HG02970 (cell line): ENCODE data around the gene BMP7.
"Not testable (repeated sequence)": the region's sequence is repeated elsewhere in the genome, so short reads cannot be mapped to it uniquely, and the experiment has no call there.

Experiments
- ATAC-seq: cut with Tn5 transposase; IDR thresholded peaks from one replicate; pipeline ENCODE4 v1.9.1; 2021; ENCODE audit warnings: mild to moderate bottlenecking, moderate library complexity, moderate number of reproducible peaks; ENCODE audit not compliant: unreplicated experiment, low FRiP score

The BMP7 gene

GRCh38 chr20:57159945-57160610 is 106.4 kb downstream of the BMP7 start:
- no peak for ATAC-seq

DNA sequence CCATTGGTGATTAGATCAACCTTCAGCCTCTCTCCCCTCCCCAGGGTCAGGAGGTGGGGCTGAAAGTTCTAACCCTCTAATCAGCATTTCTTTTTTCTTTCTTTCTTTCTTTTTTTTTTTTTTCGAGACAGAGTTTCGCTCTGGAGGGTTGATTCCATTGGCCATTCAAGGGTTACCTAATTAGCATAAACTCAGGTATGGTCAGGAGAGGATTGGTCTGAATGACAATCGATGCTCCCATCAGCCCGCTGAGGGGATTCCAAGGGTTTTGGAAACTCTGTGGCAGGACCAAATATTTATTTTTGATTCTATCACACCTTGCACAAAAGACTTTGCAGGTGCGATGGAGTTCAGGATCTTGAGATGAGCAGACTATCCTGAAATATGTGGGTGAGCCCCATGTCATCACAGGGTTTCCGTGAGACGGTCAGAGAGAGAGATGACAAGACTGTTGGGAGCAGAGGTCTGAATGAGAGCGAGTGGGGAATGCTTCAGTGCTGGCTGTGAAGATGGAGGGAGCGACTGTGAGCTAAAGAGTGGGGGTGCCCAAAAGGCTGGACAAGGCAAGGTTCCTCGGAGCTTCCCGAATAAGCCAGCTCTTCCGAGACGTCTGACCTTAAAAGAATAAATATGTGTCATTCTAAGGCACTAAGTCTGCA is 107.1 kb downstream of the BMP7 start:
- ATAC-seq: no peak

- no peak for ATAC-seq
Observed at GRCh38 chr20:57158474-57158873, 108.0 kb downstream of the BMP7 start.

DNA sequence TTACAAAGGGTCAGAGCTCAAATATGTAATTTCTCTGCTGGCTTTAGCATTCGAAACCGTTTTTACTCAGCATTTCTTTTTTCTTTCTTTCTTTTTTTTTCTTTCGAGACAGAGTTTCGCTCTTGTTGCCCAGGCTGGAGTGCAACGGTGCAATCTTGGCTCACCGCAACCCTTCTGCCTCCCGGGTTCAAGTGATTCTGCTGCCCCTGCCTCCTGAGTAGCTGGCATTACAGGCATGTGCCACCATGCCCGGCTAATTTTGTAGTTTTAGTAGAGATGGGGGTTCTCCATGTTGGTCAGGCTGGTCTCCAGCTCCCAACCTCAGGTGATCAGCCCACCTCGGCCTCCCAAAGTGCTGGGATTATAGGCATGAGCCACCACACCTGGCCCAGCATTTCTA is 108.7 kb downstream of the BMP7 start:
- ATAC-seq: not testable (repeated sequence)

DNA sequence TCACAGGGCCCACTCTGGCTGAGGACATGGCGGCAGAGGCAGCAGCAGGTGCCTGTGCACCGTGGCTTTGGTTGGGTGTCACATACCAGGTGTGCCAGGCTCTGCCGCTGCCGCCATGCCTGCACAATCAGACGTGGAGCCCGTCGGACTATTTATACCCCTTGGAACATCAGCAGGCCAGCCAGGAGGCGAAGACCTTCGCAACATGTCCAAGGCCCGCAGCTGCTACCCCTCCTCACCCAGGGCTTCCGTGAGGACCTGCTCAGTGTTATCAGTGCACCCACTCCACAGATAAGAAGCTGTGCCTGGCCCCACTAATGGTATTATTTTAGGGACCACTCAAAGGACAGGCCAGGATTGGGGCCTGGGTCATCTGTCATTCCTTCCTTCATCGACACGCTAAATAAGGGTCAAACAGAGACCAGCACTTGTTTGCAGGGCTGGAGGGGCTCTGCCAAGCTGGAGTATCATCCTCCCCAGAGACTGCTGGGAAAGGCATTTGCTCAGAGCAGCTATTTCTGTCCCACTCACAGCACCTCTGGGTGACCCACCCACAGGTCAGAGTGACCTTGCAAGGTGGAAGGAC is 109.2 kb downstream of the BMP7 start:
- ATAC-seq: no peak

GRCh38 chr20:57156011-57156729 is 110.3 kb downstream of the BMP7 start:
- ATAC-seq: no peak

DNA sequence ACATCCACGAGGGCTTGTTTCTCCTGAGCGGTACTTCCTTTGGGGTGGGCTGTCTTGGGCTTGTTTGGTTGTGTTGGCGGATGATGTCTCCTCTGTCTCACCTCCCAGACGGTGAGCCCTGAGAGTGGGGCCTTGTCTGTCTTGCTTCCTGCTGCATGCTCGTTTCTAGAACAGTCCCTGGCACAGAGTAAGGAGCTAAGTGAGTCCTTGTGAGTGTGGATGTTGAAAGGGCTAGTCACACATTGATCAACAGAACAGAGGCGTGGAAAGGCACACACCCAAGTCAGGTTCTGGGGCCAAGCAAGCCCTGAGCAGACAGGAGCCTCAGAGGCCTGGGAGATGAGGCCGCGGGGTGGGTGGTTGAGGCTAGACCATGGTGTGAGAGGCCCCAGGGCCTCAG is 111.0 kb downstream of the BMP7 start:
- ATAC-seq: no peak

DNA sequence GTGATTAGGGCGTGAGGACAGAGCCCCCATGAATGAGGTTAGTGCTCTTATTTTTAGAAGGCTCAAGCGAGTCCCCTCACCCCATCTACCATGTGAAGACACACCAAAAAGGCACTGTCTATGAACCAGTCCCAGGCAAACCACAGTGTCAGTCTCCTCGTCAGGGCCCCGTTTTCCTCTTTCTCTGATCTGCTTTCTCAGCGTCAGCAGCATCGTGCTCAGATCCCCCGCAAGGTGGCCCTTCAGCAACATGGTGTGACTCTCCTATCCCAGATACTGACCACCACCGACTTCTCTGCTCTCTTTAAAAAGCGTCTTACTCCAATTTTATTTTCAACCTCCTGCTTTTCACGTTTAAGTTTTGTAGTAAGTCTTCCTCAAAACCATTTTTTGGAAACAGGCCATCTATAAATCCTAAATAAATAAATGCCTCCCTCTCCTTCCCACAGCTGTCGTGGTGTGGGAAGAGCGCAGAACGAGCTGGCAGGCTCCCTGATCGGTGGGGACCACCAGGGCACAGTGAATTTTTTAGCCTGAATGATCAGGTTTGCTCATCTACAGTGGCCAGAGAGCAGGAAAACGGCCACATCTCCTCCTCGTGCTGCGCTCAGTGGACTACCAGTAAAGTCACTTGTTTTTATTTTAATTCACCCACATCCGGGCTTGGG is 113.1 kb downstream of the BMP7 start:
- ATAC-seq: no peak

DNA sequence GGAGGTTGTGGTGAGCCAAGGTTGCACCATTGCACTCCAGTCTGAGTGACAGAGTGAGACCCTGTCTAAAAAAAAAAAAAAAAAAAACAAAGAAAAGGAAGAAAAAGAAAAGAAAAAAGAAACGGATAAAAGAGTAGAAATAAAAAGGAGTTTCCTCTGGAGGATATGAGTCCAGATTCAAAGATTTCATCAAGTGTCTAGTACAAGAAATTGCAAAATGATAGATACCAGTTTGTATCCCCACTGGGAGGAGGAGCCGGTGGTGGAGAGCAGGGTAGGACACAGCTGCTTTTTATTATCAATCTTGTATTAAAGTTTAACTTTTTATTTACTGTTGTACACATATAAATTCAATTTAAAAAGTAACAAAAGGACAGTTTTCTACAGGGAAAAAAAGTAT is 113.9 kb downstream of the BMP7 start:
- ATAC-seq: no peak

DNA sequence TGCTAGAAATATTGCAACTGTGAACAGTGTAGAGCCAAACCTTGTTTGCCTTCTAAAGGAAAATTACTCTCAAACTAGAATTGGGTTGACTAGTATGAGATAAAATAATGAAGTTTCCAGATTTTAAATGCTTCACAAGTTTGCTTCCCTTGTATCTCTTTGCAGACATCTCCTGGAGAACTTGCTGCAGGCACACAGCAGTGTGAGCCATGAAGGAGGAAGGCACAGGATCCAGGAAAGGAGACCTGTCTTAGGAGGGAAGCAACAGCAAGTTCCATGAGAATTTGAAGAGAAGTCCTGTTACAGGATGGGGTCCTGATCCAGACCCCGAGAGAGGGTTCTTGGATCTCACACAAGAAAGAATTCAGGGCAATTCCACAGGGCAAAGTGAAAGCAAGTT is 115.9 kb downstream of the BMP7 start:
- ATAC-seq: no peak

GRCh38 chr20:57148263-57148662 is 118.2 kb downstream of the BMP7 start:
- ATAC-seq: no peak

GRCh38 chr20:57147185-57147584 is 119.3 kb downstream of the BMP7 start:
- ATAC-seq: no peak

DNA sequence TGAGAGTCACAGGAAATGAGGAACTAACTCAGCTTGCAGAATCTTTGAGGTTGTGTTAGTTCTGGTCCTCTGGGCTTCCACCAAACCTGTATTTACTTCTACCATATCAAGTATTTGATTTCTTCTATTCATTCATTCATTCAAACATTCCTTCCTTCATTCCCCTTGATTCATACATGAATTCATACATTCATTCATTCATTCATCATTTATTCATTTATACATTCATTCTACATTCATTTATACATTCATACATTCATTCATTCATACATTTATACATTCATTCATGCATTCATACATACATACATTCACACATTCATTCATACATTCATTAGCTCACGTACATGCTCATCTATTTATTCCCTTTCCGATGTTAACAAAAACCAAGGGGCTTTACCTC is 120.3 kb downstream of the BMP7 start:
- no peak for ATAC-seq

DNA sequence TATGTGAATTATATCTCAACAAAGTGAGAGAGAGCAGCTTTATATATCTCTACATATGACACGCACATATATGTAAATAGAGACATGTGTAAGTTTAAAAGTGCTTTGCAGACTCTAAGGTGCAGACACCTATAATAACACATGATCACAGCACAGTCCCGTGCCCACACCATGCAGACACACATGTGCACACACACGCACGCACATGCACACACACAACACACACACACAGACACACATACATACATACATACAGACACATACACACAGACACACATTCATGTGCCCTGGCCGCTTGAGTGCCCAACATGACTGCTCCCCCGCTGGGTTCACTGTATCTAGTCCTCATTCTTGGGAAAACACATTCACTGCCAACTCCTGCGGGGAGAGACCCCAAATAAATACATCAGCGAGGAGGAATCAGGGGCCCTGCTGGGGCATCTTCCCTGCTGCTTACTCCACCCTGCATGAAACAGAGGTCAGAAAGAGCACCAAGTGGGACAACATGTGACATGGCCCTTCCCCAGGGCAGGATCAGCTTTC is 121.3 kb downstream of the BMP7 start:
- no peak for ATAC-seq

DNA sequence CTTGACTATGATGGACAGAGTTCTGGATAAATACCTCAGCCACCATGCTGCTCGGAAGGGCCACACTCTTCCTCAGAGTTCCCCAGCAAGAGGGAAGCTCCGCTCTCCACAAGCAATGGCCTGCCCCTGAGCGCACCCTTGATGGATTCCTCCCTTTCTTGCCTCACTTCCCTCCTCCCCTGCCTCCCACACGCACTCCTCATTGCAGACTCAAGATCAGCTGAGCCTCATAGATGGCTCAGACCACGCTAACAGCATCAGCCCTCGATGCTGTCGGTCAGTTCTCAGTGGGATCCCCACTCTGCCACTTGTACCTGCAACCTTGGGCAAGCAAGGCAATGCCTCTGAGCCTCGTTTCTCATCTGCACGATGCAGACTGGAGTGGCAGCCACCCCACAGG is 123.3 kb downstream of the BMP7 start:
- no peak for ATAC-seq

- no peak for ATAC-seq
Observed at GRCh38 chr20:57142667-57143066, 123.8 kb downstream of the BMP7 start.

- no peak for ATAC-seq
Observed at GRCh38 chr20:57141492-57141891, 124.9 kb downstream of the BMP7 start.

GRCh38 chr20:57140416-57140965 is 126.0 kb downstream of the BMP7 start:
- ATAC-seq: no peak

DNA sequence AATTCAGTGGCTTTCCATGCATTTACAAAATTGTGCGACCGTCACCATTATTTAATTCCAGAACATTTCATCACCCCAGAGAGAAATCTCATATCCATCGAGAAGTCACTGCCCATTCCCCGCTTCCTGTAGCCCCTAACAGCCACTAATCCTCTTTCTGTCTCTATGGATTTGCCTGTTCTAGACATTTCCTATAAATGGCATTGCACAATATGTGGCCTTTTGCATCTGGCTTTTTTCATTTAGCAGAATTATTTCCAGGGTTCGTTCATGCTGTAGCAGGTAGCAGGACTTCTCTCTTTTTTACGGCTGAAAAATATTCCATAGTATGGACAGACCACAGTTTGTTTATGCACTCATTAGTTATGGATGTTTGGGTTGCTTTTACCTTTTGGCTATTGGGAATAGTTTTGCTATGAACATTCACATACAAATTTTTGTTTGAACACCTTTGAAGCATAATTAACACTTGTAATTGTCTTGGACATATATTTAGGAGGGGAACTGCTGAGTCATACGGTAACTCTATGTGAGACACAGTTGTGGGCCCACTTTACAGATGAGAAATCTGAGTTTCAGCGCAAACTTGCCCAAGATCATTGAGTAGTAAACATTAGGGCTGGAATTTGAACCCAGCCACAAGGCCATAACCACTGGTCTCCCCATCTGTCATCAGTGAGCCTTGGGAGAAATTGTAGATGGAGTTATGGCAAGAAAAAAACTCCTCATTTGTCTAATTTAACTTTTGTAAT is 126.9 kb downstream of the BMP7 start:
- ATAC-seq: no peak
